HL-60 (cell line): ENCODE data around the gene DIAPH3.

ENCODE experiments used
- DNase-seq, 2 experiments: peaks; one replicate each; pipeline ENCODE4 v3.0.0-alpha.2; 2010 to 2020; ENCODE audit warnings: low read depth in 1 of 2, low spot score in 1 of 2
- H3K27ac ChIP-seq: fragments of 250-450 bp; sonication (Bioruptor Pico); replicated peaks from 2 replicates; pipeline ENCODE4 v1.5.1; 2020; ENCODE audit warnings: mild to moderate bottlenecking, moderate library complexity
- H3K27me3 ChIP-seq: fragments of 250-450 bp; sonication (Bioruptor Pico); 2 replicates; pipeline ENCODE4 v1.5.1; 2021; ENCODE audit warnings: mild to moderate bottlenecking, moderate library complexity; ENCODE audit not compliant: insufficient read depth, poor library complexity, severe bottlenecking
- H3K4me3 ChIP-seq: replicated peaks from 2 replicates; pipeline ENCODE4 v1.5.1; 2011; ENCODE audit warnings: mild to moderate bottlenecking, control low read depth, low read length; ENCODE audit not compliant: insufficient read depth
- CTCF ChIP-seq: IDR thresholded peaks from one replicate; pipeline ENCODE4 v1.5.1; 2011; ENCODE audit warnings: low read length, control low read depth, inconsistent platforms; ENCODE audit not compliant: insufficient read depth
- GABPA ChIP-seq: IDR thresholded peaks from 2 replicates; pipeline ENCODE4 v1.6.1; 2012; ENCODE audit warnings: low read depth
- POLR2AphosphoS5 ChIP-seq: IDR thresholded peaks from 2 replicates; pipeline ENCODE4 v1.6.1; 2012; ENCODE audit warnings: low read depth
- REST ChIP-seq: IDR thresholded peaks from 2 replicates; pipeline ENCODE4 v1.6.1; 2012; ENCODE audit warnings: low read depth; ENCODE audit not compliant: insufficient replicate concordance
- SPI1 ChIP-seq: IDR thresholded peaks from 2 replicates; pipeline ENCODE4 v1.6.1; 2012; ENCODE audit warnings: low read depth, mild to moderate bottlenecking, borderline replicate concordance

The DIAPH3 gene

GRCh38 chr13:59653916-59654315, 509.8 kb downstream of the DIAPH3 start:
- H3K27me3 ChIP-seq = no peaks in the 10 kb centered on the region
- no peak for TF ChIP-seq REST
- no peak for TF ChIP-seq GABPA
- no peak for TF ChIP-seq SPI1
- TF ChIP-seq CTCF = no peak
- TF ChIP-seq POLR2AphosphoS5 = no peak
- no peak for DNase-seq
- no peak overlapping the region for H3K27ac ChIP-seq
- no peak overlapping the region for H3K4me3 ChIP-seq

GRCh38 chr13:59651479-59651878, 512.2 kb downstream of the DIAPH3 start:
- Histone ChIP-seq H3K4me3 (no peak overlapping the region), H3K27me3 (no peaks in the 10 kb centered on the region), H3K27ac (no peak overlapping the region)
- DNase-seq = no peak
- TF ChIP-seq REST = no peak
- TF ChIP-seq CTCF = no peak
- TF ChIP-seq POLR2AphosphoS5 = no peak

- H3K27ac ChIP-seq = no peak overlapping the region
- TF ChIP-seq SPI1 (no peak), CTCF (no peak), POLR2AphosphoS5 (no peak), GABPA (no peak), REST (no peak)
Measured at GRCh38 chr13:59643906-59644626, 519.7 kb downstream of the DIAPH3 start.

More at GRCh38 chr13:59643906-59644626, 519.7 kb downstream of the DIAPH3 start:
- DNase-seq = no peak
- Histone ChIP-seq H3K27me3 (peaks cover 2% of the 10 kb centered on the region), H3K4me3 (no peak overlapping the region)
